ENCODE measurements around the gene INF2.

Gene INF2

DNA sequence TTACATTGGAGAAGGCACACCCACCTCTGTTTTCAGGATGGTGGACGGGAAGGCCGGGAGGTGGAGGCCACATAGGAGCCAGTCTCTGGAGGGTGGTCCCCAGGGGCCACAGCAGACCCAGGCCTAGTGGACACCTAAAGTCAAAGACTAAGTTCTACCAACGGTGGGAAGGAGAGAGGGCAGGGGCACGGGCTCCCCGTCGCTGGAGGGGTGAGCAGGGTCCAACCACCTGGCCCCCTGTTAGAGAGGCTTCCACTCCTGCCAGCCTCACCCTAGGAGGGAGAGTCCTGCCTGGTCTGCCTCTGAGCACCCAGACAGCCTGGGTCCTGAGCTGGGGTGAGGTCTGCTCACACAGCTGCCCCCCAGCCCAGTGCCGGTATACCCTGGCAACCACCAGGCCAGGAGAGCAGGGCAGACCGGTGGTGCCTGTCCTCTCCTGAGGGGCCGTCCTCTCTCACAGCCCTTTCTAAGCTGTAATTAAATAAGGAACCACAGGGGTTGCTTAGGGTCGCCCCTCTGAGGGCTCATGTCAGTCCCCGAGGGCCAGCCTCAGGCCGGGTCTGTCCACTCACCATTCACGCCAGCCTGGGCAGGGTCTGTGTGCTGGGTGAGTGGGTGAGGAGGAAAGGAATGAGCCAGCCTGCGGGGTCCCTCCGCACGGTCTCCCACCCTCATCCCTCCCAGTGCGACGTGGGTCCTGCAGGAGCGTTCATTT lies 2.3 kb downstream of the INF2 start:
- no peak for DNase-seq

GRCh38 chr14:104692261-104692938 lies 3.0 kb downstream of the INF2 start:
- no peak for DNase-seq

- no peak for DNase-seq
Measured at GRCh38 chr14:104692939-104693315, 3.5 kb downstream of the INF2 start.

DNA sequence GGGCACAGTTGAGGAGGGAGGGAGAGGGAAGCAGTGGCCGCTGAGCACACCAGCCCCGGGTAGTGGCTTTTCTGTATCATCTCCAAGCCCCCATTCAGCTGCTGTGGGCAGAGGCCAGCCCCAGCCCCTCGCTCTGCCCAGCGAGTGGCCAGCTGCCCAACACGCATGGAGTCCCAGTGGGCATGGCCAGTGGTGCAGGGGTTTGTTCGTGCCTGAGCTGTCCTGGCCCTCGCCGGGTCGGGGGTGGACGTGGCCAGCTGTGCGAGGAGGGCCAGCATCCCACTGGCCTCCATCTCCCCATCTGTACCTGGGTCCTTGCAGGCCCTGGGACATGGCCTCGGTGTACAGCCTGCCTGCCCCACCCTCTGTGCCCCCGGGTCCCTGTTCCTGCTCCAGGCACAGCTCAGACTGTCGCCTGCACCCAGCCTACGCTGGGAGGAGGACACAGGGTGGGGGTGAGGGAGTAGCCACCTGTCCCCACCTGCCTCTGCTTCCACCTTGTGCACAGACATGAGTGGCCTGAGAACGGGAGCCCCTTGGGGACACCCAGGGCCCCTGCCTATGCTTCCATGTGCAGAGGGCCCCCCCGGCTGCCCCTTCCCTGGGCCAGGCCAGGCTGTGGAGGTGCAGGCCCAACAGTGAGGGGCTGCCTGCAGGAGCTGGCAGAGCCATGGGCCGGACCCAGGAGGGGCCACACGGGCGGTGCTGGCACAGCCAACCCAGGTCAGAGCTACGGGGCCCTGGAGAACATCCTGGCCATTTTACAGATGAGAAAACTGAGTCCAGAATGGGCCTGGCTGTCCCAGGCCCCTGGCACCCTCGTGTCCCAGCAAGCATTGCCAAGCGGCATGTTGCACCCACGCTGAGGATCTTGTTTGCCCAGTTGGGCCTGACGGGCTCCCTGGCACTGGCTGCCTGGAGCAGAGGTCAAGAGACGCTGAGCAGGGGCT lies 4.3 kb downstream of the INF2 start:
- DNase-seq, result no peak

GRCh38 chr14:104694475-104694950 lies 5.1 kb downstream of the INF2 start:
- DNase-seq, result no peak

- DNase-seq, result peak; percentile 97
Measured at GRCh38 chr14:104694991-104695659, 5.7 kb downstream of the INF2 start.

DNA sequence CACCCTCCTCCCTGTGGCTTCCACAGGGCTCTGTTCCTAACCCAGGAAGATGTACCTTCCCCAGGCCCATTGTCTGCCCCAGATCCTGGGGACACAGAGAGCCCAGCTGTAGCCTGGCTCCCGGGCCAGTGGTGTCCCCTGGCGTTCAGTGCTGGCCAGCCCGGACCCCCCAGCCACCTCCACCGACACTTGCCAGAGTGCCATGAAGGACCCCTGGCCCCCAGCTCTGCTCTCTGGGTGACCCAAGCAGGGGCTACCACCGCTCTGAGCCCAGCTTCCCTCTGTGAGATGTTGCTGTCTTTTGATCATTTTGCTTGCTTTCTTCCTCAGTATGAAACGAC lies 6.2 kb downstream of the INF2 start:
- DNase-seq, result no peak

- DNase-seq, result peak; percentile 71
Measured at GRCh38 chr14:104696671-104697316, 7.4 kb downstream of the INF2 start.

DNA sequence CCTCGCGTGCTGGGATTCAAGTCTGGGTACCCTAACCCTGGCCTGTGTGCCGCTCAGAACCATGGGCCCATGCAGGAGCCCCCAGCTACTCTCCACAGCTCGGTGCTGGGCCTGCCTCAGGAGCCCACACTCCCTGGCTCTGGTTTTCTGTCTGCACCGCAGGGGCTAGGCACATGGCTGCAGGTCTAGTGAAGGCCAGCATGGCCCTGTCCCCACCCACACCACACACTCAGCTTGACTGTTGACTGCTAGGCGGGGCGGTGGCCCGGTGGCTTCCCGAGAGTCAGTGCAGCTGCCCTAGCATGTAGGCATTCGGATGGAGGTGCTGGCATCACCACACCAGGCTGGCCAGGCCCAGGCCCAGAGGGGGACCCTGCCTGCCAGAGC lies 7.9 kb downstream of the INF2 start:
- peak; percentile 53 for DNase-seq

GRCh38 chr14:104697892-104698583 lies 8.6 kb downstream of the INF2 start:
- DNase-seq, result peak; percentile 37

- DNase-seq, result no peak
Measured at GRCh38 chr14:104698688-104699425, 9.4 kb downstream of the INF2 start.

GRCh38 chr14:104699426-104699748 lies 10.0 kb downstream of the INF2 start:
- DNase-seq, result no peak

DNA sequence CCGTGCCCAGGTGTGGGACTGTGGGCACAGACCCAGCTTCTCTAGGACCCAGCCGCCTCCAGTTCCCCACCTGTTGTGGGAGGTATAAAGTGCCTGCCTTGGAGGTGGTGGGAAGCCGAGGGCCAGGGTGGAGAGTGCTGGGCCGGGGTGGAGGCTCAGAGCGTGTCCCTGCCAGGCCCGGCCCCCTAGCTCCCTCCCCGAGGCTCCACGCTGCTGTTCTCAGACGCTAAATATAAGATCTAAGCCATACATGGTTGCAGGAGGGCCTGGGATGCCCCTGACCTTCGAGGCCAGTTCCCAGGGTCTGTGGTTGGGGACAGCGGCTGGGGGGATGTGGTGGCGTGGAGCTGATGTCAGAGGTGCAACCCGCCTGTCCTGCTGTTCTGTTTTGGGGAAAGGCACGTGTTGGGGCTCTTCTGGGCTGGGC lies 10.8 kb downstream of the INF2 start:
- DNase-seq, result no peak

DNA sequence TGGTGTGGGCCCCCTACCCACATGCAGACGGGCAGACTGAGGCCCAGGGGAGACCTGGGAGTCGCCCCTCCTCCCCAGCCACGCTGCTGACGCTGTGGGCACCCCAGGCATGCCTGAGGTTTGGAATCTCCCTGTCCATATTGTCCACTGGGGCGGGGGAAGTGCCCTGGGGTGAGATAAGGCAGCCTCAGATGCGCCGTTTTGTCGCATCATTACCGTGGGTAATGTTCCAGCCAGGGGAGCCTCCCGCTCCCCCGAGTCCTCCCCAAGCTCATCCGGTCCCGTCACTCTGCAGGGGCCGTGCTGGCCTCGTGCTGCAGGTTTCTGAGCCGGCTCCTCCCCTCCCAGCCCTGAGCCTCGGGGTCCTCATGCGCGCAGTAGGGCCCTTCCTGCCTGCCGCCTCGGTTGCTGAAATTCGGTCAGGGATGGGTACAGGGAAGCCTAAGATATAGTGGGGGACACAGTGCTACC lies 11.4 kb downstream of the INF2 start:
- DNase-seq, result peak; percentile 94

- no peak for DNase-seq
Measured at GRCh38 chr14:104701383-104702076, 12.1 kb downstream of the INF2 start.

GRCh38 chr14:104702106-104702505 lies 12.7 kb downstream of the INF2 start:
- no peak for DNase-seq

DNA sequence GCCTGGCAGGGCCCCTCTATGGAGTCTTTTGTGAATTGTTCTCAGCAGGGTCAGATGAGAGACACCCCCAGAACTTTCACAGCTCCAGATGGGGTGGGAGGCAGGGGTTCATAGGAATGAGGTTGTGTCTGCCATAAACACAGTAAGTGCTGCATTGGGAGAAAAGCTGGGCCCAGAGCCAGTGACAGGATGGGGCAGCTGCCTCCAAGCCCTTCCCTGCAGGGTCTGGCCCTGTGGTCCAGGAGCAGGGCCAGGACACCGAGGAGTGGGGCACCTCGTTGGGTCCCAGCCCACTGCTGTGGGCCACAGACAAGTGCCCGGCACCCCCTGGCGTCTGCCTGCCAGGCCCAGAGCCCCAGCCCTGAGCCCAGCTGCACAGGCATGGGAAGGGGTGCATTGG lies 13.3 kb downstream of the INF2 start:
- no peak for DNase-seq

DNA sequence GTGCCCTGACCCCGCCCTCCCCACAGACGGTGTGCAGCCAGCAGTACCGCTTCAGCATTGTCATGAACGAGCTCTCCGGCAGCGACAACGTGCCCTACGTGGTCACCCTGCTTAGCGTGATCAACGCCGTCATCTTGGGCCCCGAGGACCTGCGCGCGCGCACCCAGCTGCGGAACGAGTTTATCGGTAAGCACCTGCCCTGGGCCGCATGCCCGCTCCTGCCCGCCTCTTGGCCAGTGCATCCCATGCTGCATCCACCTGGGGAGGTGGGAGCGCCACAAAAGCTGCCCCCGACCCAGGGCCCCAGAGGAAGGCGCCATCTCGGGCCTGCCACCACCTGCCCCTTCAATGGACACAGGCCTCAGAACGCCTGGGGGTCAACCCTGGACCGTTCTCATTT lies 13.9 kb downstream of the INF2 start:
- no peak for DNase-seq

- no peak for DNase-seq
Measured at GRCh38 chr14:104704252-104704651, 14.8 kb downstream of the INF2 start.

GRCh38 chr14:104705340-104706047 lies 16.1 kb downstream of the INF2 start:
- no peak for DNase-seq
